OCI-LY1 (cell line): ENCODE data around the gene DHCR7.

Experiments used
- H2AFZ ChIP-seq: fragments of 200-600 bp; sonication (generic), shearing (Covaris generic); 2 replicates; pipeline ENCODE4 v1.6.0; 2014; ENCODE audit warnings: antibody characterized with exemption, mild to moderate bottlenecking, low read length
- H3F3A ChIP-seq: fragments of 200-600 bp; sonication (generic), shearing (Covaris generic); 2 replicates; pipeline ENCODE4 v1.6.0; 2014; ENCODE audit warnings: mild to moderate bottlenecking, antibody characterized with exemption, low read length, moderate library complexity; ENCODE audit not compliant: insufficient read depth
- H3K27ac ChIP-seq: fragments of 200-600 bp; sonication (generic); 2 replicates; pipeline ENCODE4 v1.5.1; 2014; ENCODE audit warnings: low read length, mixed run types, mild to moderate bottlenecking, low read depth; ENCODE audit not compliant: poor library complexity, severe bottlenecking
- H3K27me3 ChIP-seq: fragments of 200-600 bp; sonication (generic); 2 replicates; pipeline ENCODE4 v1.6.0; 2014; ENCODE audit warnings: antibody characterized with exemption, mild to moderate bottlenecking, low read length, moderate library complexity; ENCODE audit not compliant: insufficient read depth
- H3K36me3 ChIP-seq: fragments of 200-600 bp; sonication (generic); 2 replicates; pipeline ENCODE4 v1.6.1; 2014; ENCODE audit warnings: mild to moderate bottlenecking, antibody characterized with exemption, low read length, moderate library complexity, mixed read lengths; ENCODE audit not compliant: insufficient read depth
- H3K4me1 ChIP-seq: fragments of 200-600 bp; sonication (generic); 2 replicates; pipeline ENCODE4 v1.5.1; 2014; ENCODE audit warnings: mild to moderate bottlenecking, low read length, moderate library complexity; ENCODE audit not compliant: insufficient read depth, severe bottlenecking
- H3K4me2 ChIP-seq: fragments of 200-600 bp; sonication (generic), shearing (Covaris generic); 2 replicates; pipeline ENCODE4 v1.6.1; 2014; ENCODE audit warnings: low read length
- H3K4me3 ChIP-seq: fragments of 200-600 bp; sonication (generic); 2 replicates; pipeline ENCODE4 v1.5.1; 2014; ENCODE audit warnings: low read length, low read depth, mild to moderate bottlenecking, mixed read lengths; ENCODE audit not compliant: poor library complexity, severe bottlenecking
- H3K79me2 ChIP-seq: fragments of 200-600 bp; shearing (Covaris generic); 2 replicates; pipeline ENCODE4 v1.6.1; 2016; ENCODE audit warnings: mixed run types, low read length, mixed read lengths; ENCODE audit not compliant: insufficient read depth
- H3K9ac ChIP-seq: fragments of 200-600 bp; sonication (generic), shearing (Covaris generic); 2 replicates; pipeline ENCODE4 v1.6.1; 2014; ENCODE audit warnings: mild to moderate bottlenecking, low read length, mixed read lengths
- H3K9me2 ChIP-seq: fragments of 200-600 bp; sonication (generic), shearing (Covaris generic); 2 replicates; pipeline ENCODE4 v1.6.1; 2014; ENCODE audit warnings: low read depth, mild to moderate bottlenecking, low read length, mixed read lengths
- H3K9me3 ChIP-seq: fragments of 200-600 bp; shearing (Covaris generic); 2 replicates; pipeline ENCODE4 v1.6.1; 2014; ENCODE audit warnings: low read length, mixed read lengths
- H4K20me1 ChIP-seq: fragments of 200-600 bp; sonication (generic), shearing (Covaris generic); 2 replicates; pipeline ENCODE4 v1.6.0; 2016; ENCODE audit warnings: mild to moderate bottlenecking, low read length; ENCODE audit not compliant: insufficient read depth
- EZH2 ChIP-seq: fragments of 200-600 bp; sonication (generic), shearing (Covaris generic); IDR thresholded peaks from 2 replicates; pipeline ENCODE4 v1.8.0; 2017; ENCODE audit warnings: borderline replicate concordance, mixed run types, mild to moderate bottlenecking, antibody characterized with exemption, low read length, moderate library complexity, mixed read lengths
- TF ChIP-seq, protein P1 (sequence below): fragments of 200-600 bp; sonication (generic), shearing (Covaris generic); IDR thresholded peaks from 2 replicates; pipeline ENCODE4 v1.5.1; 2017; ENCODE audit warnings: mild to moderate bottlenecking, antibody characterized with exemption, low read length, moderate library complexity, mixed read lengths

DHCR7 gene

DNA sequence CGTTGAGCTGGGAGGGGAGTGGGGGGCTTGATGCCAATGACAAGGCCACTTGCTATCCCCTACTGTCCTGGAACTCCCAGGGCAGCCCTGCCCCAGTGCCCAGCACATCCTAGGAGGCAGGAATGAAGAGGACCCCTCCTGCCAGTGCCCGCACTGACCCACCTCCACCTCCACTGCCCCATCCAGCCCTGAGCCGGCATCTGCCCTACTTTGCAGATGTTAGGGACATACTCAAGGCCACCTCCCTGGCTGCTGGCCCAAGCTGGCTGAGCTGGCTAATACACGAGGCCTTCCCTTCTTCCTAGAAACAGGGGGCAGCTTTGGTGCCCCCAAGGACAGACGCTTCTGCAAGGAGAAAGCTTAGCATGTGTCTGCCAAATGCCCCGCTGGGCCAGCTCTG, 10.8 kb downstream of the DHCR7 start:
- Histone ChIP-seq H3K27ac (no peak overlapping the region), H3K4me3 (no peak overlapping the region), H3K9me2 (no peaks in the 10 kb centered on the region), H2AFZ (no peak overlapping the region), H3K9me3 (no peaks in the 10 kb centered on the region), H3F3A (no peaks in the 10 kb centered on the region), H3K36me3 (peaks cover 81% of the 10 kb centered on the region), H3K79me2 (no peaks in the 10 kb centered on the region), H3K4me2 (no peak overlapping the region), H3K27me3 (no peaks in the 10 kb centered on the region), H3K4me1 (no peaks in the 10 kb centered on the region), H4K20me1 (no peaks in the 10 kb centered on the region), H3K9ac (no peak overlapping the region)
- TF ChIP-seq, protein P1, sequence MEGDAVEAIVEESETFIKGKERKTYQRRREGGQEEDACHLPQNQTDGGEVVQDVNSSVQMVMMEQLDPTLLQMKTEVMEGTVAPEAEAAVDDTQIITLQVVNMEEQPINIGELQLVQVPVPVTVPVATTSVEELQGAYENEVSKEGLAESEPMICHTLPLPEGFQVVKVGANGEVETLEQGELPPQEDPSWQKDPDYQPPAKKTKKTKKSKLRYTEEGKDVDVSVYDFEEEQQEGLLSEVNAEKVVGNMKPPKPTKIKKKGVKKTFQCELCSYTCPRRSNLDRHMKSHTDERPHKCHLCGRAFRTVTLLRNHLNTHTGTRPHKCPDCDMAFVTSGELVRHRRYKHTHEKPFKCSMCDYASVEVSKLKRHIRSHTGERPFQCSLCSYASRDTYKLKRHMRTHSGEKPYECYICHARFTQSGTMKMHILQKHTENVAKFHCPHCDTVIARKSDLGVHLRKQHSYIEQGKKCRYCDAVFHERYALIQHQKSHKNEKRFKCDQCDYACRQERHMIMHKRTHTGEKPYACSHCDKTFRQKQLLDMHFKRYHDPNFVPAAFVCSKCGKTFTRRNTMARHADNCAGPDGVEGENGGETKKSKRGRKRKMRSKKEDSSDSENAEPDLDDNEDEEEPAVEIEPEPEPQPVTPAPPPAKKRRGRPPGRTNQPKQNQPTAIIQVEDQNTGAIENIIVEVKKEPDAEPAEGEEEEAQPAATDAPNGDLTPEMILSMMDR, result no peak
- no peak for TF ChIP-seq EZH2

DNA sequence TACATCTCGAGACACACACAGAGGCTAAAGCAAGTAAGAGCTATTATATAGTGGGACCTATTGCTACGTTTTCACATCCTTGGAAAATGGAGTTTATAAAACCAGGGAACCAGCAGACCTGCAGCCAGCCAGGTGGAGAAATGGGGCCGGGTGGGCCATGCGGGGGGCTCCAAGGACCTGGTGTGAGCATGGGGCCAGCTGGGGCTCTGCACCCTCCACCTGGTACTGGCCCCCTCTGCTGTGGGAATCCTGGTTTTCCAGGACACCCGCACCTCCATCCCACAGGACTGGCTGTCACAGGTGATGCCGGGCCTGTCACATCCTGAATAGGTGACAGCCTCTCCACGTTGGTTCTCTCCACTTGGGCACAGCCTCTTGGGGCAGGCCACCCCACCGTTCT, 11.3 kb downstream of the DHCR7 start:
- Histone ChIP-seq H3F3A (no peaks in the 10 kb centered on the region), H4K20me1 (no peaks in the 10 kb centered on the region), H3K9me2 (no peaks in the 10 kb centered on the region), H3K27me3 (no peaks in the 10 kb centered on the region), H3K79me2 (no peaks in the 10 kb centered on the region), H3K9me3 (no peaks in the 10 kb centered on the region), H3K4me3 (no peak overlapping the region), H3K4me2 (no peak overlapping the region), H3K27ac (no peak overlapping the region), H3K4me1 (no peaks in the 10 kb centered on the region), H3K9ac (no peak overlapping the region), H3K36me3 (peaks cover 76% of the 10 kb centered on the region), H2AFZ (no peak overlapping the region)
- TF ChIP-seq, protein P1, result no peak
- TF ChIP-seq EZH2, result no peak

DNA sequence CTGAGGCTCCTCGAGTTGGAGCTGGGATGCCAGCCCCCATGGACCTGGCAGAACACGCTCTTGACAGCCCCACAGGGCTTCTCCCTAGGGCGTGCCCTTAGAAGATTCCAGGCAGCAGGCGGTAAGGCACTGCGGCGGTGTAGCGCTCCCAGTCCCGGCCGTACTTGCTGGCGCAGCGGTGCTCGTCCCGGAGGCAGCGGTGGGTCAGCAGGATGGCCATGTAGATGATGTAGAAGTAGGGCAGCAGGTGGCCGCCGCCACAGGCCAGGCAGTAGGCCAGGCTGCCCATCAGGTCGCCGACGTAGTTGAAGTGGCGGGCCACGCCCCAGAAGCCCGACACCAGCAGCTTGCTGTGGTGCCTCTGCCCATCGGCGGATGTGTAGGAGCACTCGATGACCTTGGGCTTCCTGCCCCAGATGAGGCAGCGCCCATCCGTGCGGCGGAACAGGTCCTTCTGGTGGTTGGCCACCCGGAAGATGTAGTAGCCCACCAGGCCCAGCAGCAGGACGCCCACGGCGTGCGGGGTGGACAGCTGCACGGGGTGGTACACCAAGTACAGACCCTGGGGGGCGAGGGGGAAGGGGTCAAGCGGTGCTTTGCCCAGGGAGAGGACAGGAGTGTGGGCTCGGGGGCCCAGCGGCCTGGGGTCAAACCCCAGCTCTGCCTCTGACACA, 12.8 kb downstream of the DHCR7 start:
- Histone ChIP-seq H3K27ac (no peak overlapping the region), H3K4me2 (no peak overlapping the region), H3K4me3 (no peak overlapping the region), H3K9me3 (no peaks in the 10 kb centered on the region), H3F3A (no peaks in the 10 kb centered on the region), H3K9me2 (no peaks in the 10 kb centered on the region), H2AFZ (no peak overlapping the region), H3K4me1 (no peaks in the 10 kb centered on the region), H3K79me2 (no peaks in the 10 kb centered on the region), H3K27me3 (no peaks in the 10 kb centered on the region), H4K20me1 (no peaks in the 10 kb centered on the region), H3K36me3 (peaks cover 61% of the 10 kb centered on the region), H3K9ac (no peak overlapping the region)
- TF ChIP-seq EZH2, result no peak
- TF ChIP-seq, protein P1, result no peak
